Thyroid gland (tissue), 4 donors: ENCODE measurements around the gene E2F3.

Source experiments
- CTCF ChIP-seq, 6 experiments: fragments of 200-600 bp in 3 of 6; fragments of 450-650 bp in 3 of 6; sonication (generic) in 3 of 6; IDR thresholded peaks; one replicate each; pipeline ENCODE4 v1.5.1; 2016 to 2019; ENCODE audit warnings: antibody characterized with exemption in 6 of 6, mild to moderate bottlenecking in 2 of 6, inconsistent platforms in 1 of 6, moderate library complexity in 1 of 6
- POLR2A ChIP-seq, 2 donors: fragments of 450-650 bp; IDR thresholded peaks; one replicate each; pipeline ENCODE4 v1.6.1; 2017; ENCODE audit warnings: antibody characterized with exemption in 2 of 2, mild to moderate bottlenecking in 2 of 2, moderate library complexity in 1 of 2

GRCh38 chr6:20370801-20371200 lies 30.9 kb upstream of the E2F3 start:
- TF ChIP-seq CTCF (IDR thresholded peaks at IDR 0.05) (no peak), POLR2A (IDR thresholded peaks at IDR 0.05) (no peak)
